K562 (cell line): ENCODE data around the gene KIAA1210. TPM values are rescaled to one million over a fixed set of nuclear protein-coding genes. Genes with fewer than 3 reads are reported as not detected.

Experiments
- ATAC-seq: fragments of 200-7000 bp; cut with Tn5 transposase; 3 replicates; pipeline ENCODE4 v1.9.1; 2020; ENCODE audit warnings: moderate library complexity
- BruUV-seq: library from RNA; stranded (reverse); fragments of 400-500 nt; replicated peaks from 2 replicates; lab custom pipeline; 2021; lab: Mats Ljungman, UMichigan
- CTCF ChIA-PET: fragments of 300-600 bp; formaldehyde crosslinking; extraction: SDS; loops from one replicate; lab custom pipeline; 2021; ENCODE audit warnings: low intra/inter-chr PET ratio; lab: Yijun Ruan, JAX
- POLR2A ChIA-PET: fragments of 300-600, 350-650 bp; sonication (Branson Sonifier 250); formaldehyde crosslinking; extraction: SDS; loops from one replicate; lab custom pipeline; 2021; ENCODE audit warnings: antibody characterized with exemption, inconsistent platforms; lab: Yijun Ruan, JAX
- DNase-seq, 4 experiments: peaks; one replicate each; pipeline versions ENCODE4 v3.0.0 to v3.0.0-alpha.2; 2011 to 2018; ENCODE audit warnings: low spot score in 3 of 4, mixed read lengths in 3 of 4; ENCODE audit errors: extremely low read depth in 1 of 4
- FAIRE-seq: peaks from 2 replicates; lab custom pipeline; 2011; peaks lifted over from hg19 to GRCh38; lab: Jason Lieb, UNC
- H2AFZ ChIP-seq: 2 replicates; pipeline ENCODE4 v1.6.0; 2011; ENCODE audit warnings: low read depth, low read length, control low read depth, inconsistent platforms
- H3K27ac ChIP-seq: fragments of 200-600 bp; 3 replicates; pipeline ENCODE4 v1.8.0; 2011; ENCODE audit warnings: low read depth, mild to moderate bottlenecking, control low read depth, inconsistent platforms, low read length, moderate library complexity, mixed read lengths; ENCODE audit errors: extremely low read depth
- H3K27me3 ChIP-seq, 2 experiments: fragments of 300-600 bp in 1 of 2; 2 replicates in 1 of 2; 3 replicates in 1 of 2; pipeline versions ENCODE4 v1.6.0 to v1.8.0; 2011; ENCODE audit warnings: inconsistent platforms in 2 of 2, low read length in 2 of 2, mild to moderate bottlenecking in 1 of 2, mixed read lengths in 1 of 2, moderate library complexity in 1 of 2; ENCODE audit not compliant: control insufficient read depth in 2 of 2, insufficient read depth in 2 of 2
- H3K36me3 ChIP-seq: fragments of 300-600 bp; 3 replicates; pipeline ENCODE4 v1.8.0; 2011; ENCODE audit warnings: mild to moderate bottlenecking, low read length, inconsistent platforms; ENCODE audit not compliant: control insufficient read depth, insufficient read depth
- H3K4me1 ChIP-seq, 2 experiments: fragments of 200-600 bp in 1 of 2; replicated peaks in 1 of 2; 2 replicates in 1 of 2; 3 replicates in 1 of 2; pipeline versions ENCODE4 v1.5.1 to v1.8.0; 2011; ENCODE audit warnings: inconsistent platforms in 2 of 2, low read length in 2 of 2, mild to moderate bottlenecking in 1 of 2, mixed read lengths in 1 of 2, moderate library complexity in 1 of 2; ENCODE audit not compliant: control insufficient read depth in 2 of 2, insufficient read depth in 2 of 2
- H3K4me2 ChIP-seq: 2 replicates; pipeline ENCODE4 v1.6.1; 2011; ENCODE audit warnings: low read length, control low read depth, inconsistent platforms, mixed read lengths; ENCODE audit not compliant: insufficient read depth
- H3K4me3 ChIP-seq: fragments of 200-600 bp; sonication (generic), shearing (Covaris generic); 2 replicates; pipeline ENCODE4 v1.5.1; 2016; ENCODE audit warnings: control low read depth, inconsistent platforms
- H3K79me2 ChIP-seq: fragments of 200-600 bp; 3 replicates; pipeline ENCODE4 v1.8.0; 2011; ENCODE audit warnings: low read length, inconsistent platforms; ENCODE audit not compliant: control insufficient read depth, insufficient read depth
- H3K9ac ChIP-seq, 2 experiments: 2 replicates each; pipeline versions ENCODE4 v1.6.0 to v1.6.1; 2011; ENCODE audit warnings: low read depth in 2 of 2, low read length in 2 of 2, control low read depth in 1 of 2, inconsistent platforms in 1 of 2, mild to moderate bottlenecking in 1 of 2, mixed read lengths in 1 of 2; ENCODE audit not compliant: insufficient read depth in 1 of 2
- H3K9me1 ChIP-seq: one replicate; pipeline ENCODE4 v1.6.0; 2011; ENCODE audit warnings: inconsistent platforms, mild to moderate bottlenecking, low read length, moderate library complexity; ENCODE audit not compliant: control insufficient read depth, insufficient read depth
- H3K9me3 ChIP-seq: replicated peaks from 2 replicates; pipeline ENCODE4 v1.5.1; 2011; ENCODE audit warnings: low read depth, low read length, inconsistent platforms; ENCODE audit not compliant: control insufficient read depth, insufficient read depth
- H4K20me1 ChIP-seq: replicated peaks from 2 replicates; pipeline ENCODE4 v1.6.1; 2011; ENCODE audit warnings: low read length, inconsistent platforms, mixed read lengths; ENCODE audit not compliant: control insufficient read depth, insufficient read depth
- ATF3 ChIP-seq, 2 experiments: fragments of 450-650 bp in 1 of 2; sonication (generic) in 1 of 2; formaldehyde crosslinking in 1 of 2; IDR thresholded peaks in 1 of 2; conservative IDR thresholded peaks in 1 of 2; 2 replicates each; pipeline versions ENCODE4 v1.6.1 to v1.8.1; 2016 to 2023; ENCODE audit warnings: mild to moderate bottlenecking in 2 of 2, moderate library complexity in 2 of 2, inconsistent platforms in 1 of 2, missing genetic modification reagents in 1 of 2
- CBX8 ChIP-seq: fragments of 200-600 bp; sonication (generic); IDR thresholded peaks from 2 replicates; pipeline ENCODE4 v1.6.1; 2012; ENCODE audit warnings: borderline replicate concordance, mixed run types, low read depth, mild to moderate bottlenecking, moderate library complexity, mixed read lengths, low read length, control low read depth, inconsistent platforms; ENCODE audit not compliant: poor library complexity, severe bottlenecking; ENCODE audit errors: extremely low read depth
- E2F5 ChIP-seq: sonication (generic); formaldehyde crosslinking; IDR thresholded peaks from 2 replicates; pipeline ENCODE4 v1.8.0; 2022; ENCODE audit warnings: mild to moderate bottlenecking, missing genetic modification reagents
- HMGN3 ChIP-seq: IDR thresholded peaks from 2 replicates; pipeline ENCODE4 v1.6.1; 2011; ENCODE audit warnings: borderline replicate concordance, low read depth, mild to moderate bottlenecking, mixed read lengths, low read length; ENCODE audit not compliant: insufficient read length; ENCODE audit errors: extremely low read depth
- RAD51 ChIP-seq: fragments of 450-650 bp; IDR thresholded peaks from 2 replicates; pipeline ENCODE4 v1.7.1; 2016; ENCODE audit warnings: low read depth, mild to moderate bottlenecking, borderline replicate concordance
- ZNF408 ChIP-seq: fragments of 250-450 bp; sonication (Bioruptor Pico); IDR thresholded peaks from 2 replicates; pipeline ENCODE4 v1.4.0; 2020; ENCODE audit warnings: low read depth, mild to moderate bottlenecking, moderate library complexity
- WGBS: fragments of 100-300 bp; shearing (Covaris generic); methylation state at CpG from one replicate; pipeline ENCODE4 v1.1.6; 2016; ENCODE audit warnings: low coverage, mixed read lengths; ENCODE audit not compliant: insufficient coverage; ENCODE audit errors: missing lambda C conversion rate; 5-methylcytosine and 5-hydroxymethylcytosine counted together
- in situ Hi-C: fragments of 300-500 bp; cut with MboI; formaldehyde crosslinking; loops from 4 replicates; pipeline ENCODE4 v1.15.0; 2018; ENCODE audit warnings: inconsistent platforms, mixed read lengths
- intact Hi-C: fragments of 100-400 bp; cut with micrococcal nuclease; formaldehyde crosslinking; loops from 2 replicates; pipeline ENCODE4 v1.14.2; 2022
- polyA plus RNA-seq, 8 experiments: library from polyadenylated mRNA; depleted of rRNA in 4 of 8; stranded (reverse) in 5 of 8; unstranded in 3 of 8; fragments of >200 nt; fragmentation: Nextera tagmentation in 2 of 8; fragmentation: Illumina TruSeq in 1 of 8; extraction: Ambion mirVana in 2 of 8; extraction: Trizol in 1 of 8; gene quantifications; 2 replicates each; pipeline versions ENCODE4 v1.2.1 to v1.2.3, GENCODE V29; 2011 to 2014; ENCODE audit warnings: inconsistent platforms in 1 of 8, missing spikeins in 1 of 8
- total RNA-seq, 7 experiments: library from RNA; depleted of rRNA in 6 of 7; stranded (reverse); fragments of >200 nt in 6 of 7; fragmentation: Illumina TruSeq in 2 of 7; extraction: Trizol in 2 of 7; gene quantifications; 2 replicates each; pipeline versions ENCODE4 v1.2.1 to v1.2.3, GENCODE V29; 2011 to 2021; ENCODE audit warnings: low replicate concordance in 1 of 7

Gene KIAA1210
- total and polyA plus RNA-seq, 9 of the 15 experiments (the other 6 are each of a cell fraction or from before 2014, with no cell fraction given) = not detected

DNA sequence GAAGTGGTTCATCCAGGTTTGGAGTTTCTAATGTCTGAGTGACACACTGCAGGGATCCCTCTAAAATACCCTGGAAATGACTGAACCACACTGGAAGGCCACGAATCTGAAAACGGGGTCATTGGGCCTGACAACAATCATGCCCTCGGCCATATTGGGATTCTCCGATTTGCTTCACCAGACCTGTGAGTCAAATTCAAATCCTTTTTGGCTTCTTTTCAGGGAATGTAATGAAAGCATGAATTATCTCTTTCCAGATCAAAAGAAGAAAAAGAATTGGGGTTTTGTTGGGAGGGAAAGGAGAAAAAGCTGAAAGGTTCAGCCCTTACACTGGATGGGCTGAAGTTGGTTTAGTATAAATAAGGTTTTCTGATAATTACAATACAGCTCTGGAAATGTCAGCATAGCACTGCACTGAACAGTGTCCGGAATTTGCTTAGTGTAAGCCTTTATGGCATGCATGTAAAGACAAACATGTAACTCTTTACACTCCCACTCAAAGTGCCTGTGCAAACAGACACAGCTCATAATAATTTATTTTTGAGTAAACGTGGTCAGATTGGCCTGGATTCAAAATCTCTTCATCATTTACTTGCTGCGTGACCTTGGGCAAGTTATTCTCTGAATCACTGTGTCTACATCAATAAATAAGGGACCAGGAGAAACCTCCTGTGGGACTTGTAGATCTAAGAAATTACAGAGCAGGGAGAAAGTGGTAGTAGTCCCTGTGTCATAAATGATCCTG, 33.4 kb downstream of the KIAA1210 start:
- TF ChIP-seq ZNF408 (CRISPR knock-in tag) (no peak), E2F5 (CRISPR knock-in tag) (no peak), RAD51 (no peak), HMGN3 (no peak), ATF3 (IDR thresholded peaks at IDR 0.05) (no peak), ATF3 (CRISPR knock-in tag; conservative IDR thresholded peaks at IDR 0.05) (no peak), CBX8 (no peak)
- no peak overlapping the region for H3K4me2 ChIP-seq
- no TSS peak for BruUV-seq
- no peak overlapping the region for H3K4me3 ChIP-seq
- no peak overlapping the region for H2AFZ ChIP-seq
- in situ Hi-C loops = no loop called here
- ATAC-seq = no peak
- no peak overlapping the region for H3K9ac ChIP-seq
- no peaks in the 10 kb centered on the region; a peak in 1 of 5 replicates for H3K27me3 ChIP-seq
- WGBS = 0% methylated on average over 7 of the region's 7 CpGs
- no peaks in the 10 kb centered on the region for H3K9me1 ChIP-seq
- CTCF ChIA-PET = no interaction called here
- H4K20me1 ChIP-seq = no peaks in the 10 kb centered on the region
- H3K9me3 ChIP-seq = no peaks in the 10 kb centered on the region
- POLR2A ChIA-PET = no interaction called here
- intact Hi-C loops = no loop called here
- H3K4me1 ChIP-seq = no peaks in the 10 kb centered on the region
- no peaks in the 10 kb centered on the region for H3K36me3 ChIP-seq
- DNase-seq = no peak
- no peak for FAIRE-seq
- H3K27ac ChIP-seq = no peak overlapping the region
- no peaks in the 10 kb centered on the region for H3K79me2 ChIP-seq
